T1000 (cell line): ENCODE measurements around the gene SPRN.

ENCODE experiments used
- DNase-seq: peaks from one replicate; lab custom pipeline; 2025; ENCODE audit warnings: mixed read lengths; lab: John Stamatoyannopoulos, UW

SPRN gene

DNA sequence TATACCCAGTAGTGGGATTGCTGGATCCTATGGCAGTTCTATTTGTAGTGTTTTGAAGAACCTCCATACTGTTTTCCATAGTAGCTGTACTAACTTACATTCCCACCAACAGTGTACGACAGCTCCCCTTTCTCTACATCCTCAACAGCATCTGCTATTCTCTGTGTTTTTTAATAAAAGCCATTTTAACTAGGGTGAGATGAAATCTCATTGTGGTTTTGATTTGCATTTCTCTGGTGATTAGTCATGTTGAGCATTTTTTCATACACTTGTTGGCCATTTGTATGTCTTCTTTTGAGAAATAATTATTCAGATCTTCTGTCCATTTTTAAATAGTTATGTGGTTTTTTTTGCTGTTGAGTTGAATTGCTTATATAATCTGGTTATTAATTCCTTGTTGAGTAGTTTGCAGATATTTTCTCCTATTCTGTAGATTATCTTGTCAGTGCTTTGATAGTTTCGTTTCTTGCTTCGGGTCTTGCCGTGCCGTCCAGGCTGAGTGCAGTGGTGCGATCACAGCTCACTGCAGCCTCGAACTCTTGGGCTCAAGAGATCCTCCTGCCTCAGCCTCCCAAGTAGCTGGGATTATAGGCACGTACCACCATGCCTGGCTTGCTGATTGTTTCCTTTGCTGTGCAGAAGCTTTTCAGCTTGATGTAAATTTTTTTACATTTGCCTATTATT, 18.4 kb downstream of the SPRN start:
- no peak for DNase-seq

- no peak for DNase-seq
Observed at GRCh38 chr10:133405272-133405671, 19.2 kb downstream of the SPRN start.

DNA sequence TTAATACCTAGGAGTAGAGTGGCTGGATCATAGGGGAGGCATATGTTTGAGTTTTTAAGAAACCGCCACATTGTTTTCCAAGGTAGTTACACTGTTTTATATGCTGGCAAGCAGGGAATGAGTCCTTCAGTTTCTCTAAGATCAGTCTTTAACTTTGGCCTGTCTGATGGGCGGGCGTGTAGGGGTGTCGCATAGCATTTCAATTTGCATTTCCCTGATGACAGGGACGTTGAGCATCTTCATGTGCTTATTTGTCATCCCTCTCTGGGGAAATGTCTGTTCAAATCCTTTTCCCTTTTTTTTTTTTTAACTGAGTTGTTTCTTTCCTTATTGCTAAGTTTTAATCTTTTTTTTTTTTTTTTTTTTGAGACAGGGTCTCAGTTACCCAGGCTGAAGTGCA, 20.6 kb downstream of the SPRN start:
- DNase-seq, result no peak

DNA sequence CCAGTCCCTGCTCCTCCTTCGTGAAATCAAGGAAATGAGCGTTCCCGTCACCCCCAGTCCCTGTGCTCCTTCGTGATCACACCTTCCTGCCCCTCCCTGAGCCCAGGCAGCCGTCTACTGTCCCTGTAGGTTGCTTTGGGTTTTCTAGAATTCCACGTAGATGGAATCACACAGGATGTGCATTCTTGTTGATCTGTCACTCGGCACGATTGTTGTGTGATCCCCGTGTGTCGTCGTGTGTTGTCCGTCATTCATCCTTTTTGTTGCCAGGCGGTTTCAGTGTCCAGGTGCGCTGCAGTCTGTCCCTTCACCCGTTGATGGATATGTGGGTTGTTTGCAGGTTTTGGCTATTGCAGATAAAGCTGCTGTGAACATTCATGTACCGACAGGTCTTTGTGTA, 21.1 kb downstream of the SPRN start:
- DNase-seq, result no peak

DNA sequence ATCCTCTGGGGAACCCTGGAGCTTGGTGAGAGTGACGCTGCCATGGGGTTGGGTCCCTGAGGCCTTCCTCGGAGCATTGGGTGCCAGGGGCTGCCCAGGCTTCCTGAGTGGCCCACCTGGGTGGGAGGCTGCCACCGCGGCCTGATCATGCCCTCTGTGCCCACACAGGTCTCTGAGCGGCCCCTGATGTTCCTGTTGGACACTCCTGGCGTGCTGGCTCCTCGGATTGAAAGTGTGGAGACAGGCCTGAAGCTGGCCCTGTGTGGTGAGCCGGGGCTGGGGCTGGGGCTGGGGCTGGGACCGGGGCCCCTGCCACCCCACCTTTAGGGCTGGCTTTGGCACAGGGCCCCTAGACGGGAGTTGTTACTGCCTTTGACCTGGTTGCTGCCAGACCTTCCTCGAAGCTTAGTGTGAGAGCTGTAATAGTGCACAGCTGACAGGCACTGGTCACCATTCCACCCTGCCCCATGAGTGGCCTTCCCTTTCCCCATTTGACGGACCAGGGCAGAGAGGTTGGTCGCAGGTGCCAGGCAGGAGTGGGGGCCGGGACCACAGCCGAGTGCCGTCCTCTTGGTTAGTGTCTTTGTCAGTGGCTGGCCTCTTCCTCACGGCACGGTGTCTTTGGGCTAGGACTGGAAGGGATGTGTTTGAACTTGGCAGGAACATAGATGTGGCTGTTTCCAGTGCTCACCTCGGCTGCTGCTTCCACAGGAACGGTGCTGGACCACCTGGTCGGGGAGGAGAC, 22.3 kb downstream of the SPRN start:
- no peak for DNase-seq

DNA sequence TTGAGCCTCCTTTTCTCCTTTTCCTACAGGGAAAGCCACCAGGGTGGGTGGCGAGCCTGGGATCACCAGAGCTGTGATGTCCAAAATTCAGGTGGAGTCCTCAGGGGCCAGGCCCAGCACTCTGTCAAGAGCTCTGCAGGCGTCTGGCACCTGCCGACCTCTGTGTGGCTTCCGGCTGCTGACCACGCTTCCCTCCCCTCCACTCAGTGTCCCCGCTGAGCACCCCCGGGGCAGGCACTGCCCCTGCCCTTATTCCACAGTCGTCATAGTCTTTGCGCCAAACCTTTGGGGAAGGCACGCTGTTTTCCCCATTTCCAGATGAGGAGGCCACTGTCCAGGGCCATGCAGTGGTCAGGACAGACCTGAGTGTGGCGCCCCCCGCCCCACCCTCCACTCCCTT, 22.9 kb downstream of the SPRN start:
- DNase-seq, result no peak

- DNase-seq, result no peak
Observed at GRCh38 chr10:133400624-133401424, 23.6 kb downstream of the SPRN start.

DNA sequence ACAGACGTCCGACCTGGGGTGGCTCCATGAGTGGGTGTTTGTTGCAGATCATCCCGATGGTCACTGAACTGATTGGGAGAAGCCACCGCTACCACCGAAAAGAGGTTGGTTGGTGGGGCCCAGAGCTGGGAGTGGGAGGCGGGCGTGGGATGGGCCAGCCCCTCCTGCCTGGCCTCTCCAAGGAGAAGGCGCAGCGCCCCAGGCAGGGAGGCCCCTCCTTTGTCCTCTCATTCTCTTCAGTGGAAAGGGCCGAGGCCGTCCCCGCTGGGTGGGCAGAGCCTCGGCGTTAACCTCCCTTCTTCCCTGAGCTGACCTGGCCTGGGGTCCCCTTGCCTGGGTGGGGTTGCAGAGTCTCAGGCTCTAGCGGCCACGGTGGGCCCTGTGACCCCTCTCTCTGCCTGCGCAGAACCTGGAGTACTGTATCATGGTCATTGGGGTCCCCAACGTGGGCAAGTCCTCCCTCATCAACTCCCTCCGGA, 25.3 kb downstream of the SPRN start:
- no peak for DNase-seq

GRCh38 chr10:133397938-133398337, 26.5 kb downstream of the SPRN start:
- no peak for DNase-seq

DNA sequence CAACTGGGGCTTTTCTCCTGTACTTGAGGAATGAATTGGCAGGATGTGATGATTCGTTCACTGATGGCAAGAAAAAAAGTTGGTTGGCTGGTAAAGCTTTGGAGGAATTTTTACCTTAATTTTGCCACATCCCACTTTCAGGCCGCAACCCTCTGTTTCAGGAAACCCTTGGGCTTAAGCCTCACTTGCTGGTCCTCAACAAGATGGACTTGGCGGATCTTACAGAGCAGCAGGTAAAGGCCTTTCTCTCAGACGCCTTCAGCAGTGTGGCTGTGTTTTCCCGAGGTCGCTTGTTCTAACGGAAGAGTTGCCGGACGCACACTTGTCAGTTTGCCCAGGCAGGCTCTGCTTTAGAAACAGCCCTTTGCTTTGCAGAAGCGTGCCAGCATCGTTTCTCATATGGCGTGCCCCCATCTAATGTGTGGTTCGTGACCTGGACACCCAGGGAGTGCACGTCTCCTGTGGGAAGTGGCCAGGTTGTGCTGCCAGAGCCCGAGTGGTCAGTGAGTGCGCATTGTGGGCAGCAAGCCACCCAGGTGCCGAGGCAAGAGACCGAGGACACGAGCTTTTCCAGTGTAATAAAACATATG, 28.3 kb downstream of the SPRN start:
- no peak for DNase-seq

DNA sequence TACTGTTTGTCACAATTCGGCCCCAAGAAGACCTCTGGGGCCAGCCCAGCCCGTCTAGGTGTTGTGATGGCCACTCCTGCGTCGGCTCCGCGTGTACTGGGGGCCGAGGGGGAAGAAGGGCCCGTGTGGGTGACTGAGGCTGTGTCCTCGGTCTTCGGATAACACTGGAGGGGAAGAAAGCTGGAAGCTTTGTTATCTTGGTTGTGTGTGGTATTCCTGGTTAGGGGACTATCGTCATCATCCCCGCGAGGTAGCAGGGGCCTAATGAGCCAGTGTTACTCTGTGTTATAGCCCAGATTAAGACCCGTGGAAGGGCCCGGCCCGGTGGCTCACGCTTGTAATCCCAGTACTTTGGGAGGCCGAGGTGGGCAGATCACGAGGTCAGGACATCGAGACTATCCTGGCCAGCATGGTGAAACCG, 29.6 kb downstream of the SPRN start:
- DNase-seq, result no peak

- DNase-seq, result peak; percentile 96
Observed at GRCh38 chr10:133394064-133394663, 30.3 kb downstream of the SPRN start, which contains the start of gene MTG1. MTG1 (plus strand) TSS chr10:133394157; CDS start chr10:133394221, 64 bp downstream.

- peak; percentile 16 for DNase-seq
Observed at GRCh38 chr10:133393401-133394063, 30.9 kb downstream of the SPRN start.

DNA sequence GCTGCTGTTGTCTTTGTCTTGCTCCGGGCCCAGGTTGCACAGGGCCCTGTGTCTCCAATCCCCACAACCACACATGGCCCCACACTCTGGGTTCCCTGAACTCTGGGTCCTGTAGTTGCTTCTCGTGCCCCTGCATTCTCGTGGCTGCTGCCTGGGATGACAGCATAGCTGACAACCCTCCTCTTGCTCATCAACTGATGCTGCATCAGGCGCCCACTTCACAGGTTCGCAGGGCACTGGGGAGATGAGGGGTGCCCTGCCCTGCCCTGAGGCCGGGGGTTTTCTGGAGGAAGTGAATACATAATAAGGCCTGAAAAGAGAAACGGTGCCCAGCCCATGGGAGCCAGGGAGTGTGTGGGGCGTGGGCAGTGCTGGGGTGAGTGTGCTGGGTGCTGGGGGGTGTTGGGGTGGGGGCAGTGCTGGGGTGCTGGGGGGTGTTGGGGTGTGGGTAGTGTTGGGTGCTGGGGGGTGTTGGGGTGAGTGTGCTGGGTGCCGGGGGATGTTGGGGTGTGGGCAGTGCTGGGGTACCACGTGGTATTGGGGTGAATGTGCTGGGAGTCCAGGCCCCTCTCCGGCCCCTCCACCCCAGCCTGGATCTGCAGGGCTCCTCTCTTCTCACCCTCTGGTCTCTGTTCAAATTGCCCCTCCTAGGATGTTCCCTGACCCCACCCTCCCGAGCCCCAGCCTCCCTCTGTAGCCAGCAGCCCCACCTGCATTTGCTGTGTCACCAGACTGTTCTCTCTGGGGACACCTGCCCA, 32.5 kb downstream of the SPRN start:
- no peak for DNase-seq

DNA sequence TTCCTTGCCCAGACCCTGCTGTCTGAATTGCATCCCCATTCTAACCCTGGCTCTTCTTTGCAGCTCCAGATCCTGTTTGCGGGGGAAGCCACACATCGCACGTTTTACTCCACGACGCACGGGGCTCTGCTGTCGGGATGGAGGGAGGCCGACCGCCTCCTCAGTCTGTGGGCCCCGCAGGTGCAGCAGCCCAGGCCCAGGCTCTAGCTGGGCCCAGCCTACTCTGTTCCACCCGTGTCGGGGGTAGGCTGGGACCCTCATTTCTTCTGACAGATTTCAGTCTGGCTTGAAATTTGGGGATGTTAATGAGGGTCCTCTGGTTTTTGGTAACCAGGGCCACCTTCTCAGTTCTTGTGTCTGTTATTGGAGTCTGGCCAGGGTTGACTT, 33.2 kb downstream of the SPRN start:
- no peak for DNase-seq

DNA sequence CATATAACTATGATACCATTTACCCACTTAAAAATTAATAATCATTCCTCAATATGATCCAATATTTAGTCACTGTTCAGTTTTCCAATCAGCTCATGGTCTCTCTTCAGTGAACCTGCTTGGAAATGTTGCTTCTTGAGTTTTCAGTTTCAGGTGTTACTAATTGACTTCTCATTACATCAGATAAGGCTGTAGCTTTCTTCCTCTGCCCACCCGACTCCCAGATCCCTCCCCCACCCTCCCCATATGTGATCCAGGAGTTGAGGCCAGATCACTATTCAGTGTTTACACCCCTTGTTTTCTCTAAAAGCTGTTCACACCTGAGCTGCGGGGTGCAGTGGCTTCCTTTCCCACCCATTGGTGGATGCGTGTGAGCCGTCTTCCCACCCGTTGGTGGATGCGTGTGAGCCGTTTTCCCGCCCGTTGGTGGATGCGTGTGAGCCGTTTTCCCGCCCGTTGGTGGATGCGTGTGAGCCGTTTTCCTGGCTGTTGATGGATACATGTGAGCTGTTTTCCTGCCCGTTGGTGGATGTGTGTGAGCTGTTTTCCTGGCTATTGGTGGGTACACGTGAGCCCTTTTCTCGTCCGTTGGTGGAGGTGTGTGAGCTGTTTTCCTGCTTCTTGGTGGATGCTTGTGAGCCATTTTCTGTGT, 33.7 kb downstream of the SPRN start:
- no peak for DNase-seq

DNA sequence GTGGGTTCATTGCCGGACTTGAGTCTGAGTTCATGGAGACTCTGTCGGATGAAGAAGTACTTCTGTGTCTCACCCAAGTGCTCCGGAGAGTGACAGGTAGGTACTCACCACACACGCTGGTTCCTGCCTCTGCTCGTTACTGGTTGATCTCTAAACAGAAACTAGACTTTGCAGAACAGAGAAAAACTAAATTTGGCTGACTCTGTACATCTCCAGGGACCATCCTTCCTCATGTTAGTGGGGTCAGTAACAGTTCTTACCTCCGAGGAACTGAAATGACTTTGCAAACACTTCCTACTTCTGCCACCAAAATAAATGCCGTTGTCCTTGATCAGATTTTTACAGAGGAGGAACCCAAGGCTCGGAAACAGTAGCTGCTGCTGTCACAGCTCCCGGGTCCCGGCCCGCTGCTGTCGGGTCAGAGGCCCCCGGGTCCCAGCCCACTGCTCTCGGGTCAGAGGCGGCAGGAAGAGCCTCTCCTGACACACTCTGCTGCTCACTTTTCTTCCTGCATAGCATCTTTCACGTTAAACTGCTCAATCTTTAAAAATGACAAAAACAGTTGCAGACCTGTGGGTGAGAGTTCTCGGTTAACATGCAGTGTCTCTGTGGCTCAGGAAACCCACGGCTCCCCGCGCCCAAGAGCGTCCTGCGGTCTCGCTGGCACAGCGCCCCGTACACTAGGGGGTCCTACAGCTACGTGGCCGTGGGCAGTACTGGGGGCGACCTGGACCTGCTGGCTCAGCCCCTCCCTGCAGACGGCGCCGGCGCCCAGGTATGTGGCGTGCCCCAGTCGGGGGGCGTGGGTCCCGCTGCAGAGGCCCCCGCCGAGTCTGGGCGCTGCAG, 35.2 kb downstream of the SPRN start:
- DNase-seq, result no peak

- no peak for DNase-seq
Observed at GRCh38 chr10:133388236-133388972, 36.0 kb downstream of the SPRN start.
